HEK293 (cell line): Measurements from ENCODE around the gene IZUMO1.

Experiments
- CTCF ChIA-PET: fragments of 350-600 bp; formaldehyde crosslinking; extraction: SDS; loops from one replicate; lab custom pipeline; 2021; ENCODE audit warnings: antibody characterized with exemption; lab: Yijun Ruan, JAX
- POLR2A ChIA-PET: fragments of 300-600 bp; formaldehyde crosslinking; extraction: SDS; loops from one replicate; lab custom pipeline; 2020; ENCODE audit warnings: antibody characterized with exemption, inconsistent platforms; lab: Yijun Ruan, JAX
- H3K27ac ChIP-seq: fragments of 200-500 bp; sonication (Bioruptor generic); 2 replicates; pipeline ENCODE4 v1.5.1; 2014; ENCODE audit warnings: low read depth, low read length, control low read depth, inconsistent platforms; ENCODE audit errors: extremely low read depth
- H3K36me3 ChIP-seq, 2 experiments: fragments of 200-500 bp in 1 of 2; sonication (Bioruptor generic) in 1 of 2; 1 replicate in 1 of 2; 2 replicates in 1 of 2; pipeline ENCODE4 v1.5.1; 2014 to 2017; ENCODE audit warnings: inconsistent platforms in 2 of 2, low read length in 2 of 2; ENCODE audit not compliant: control insufficient read depth in 2 of 2, insufficient read depth in 1 of 2
- H3K4me1 ChIP-seq: fragments of 200-500 bp; sonication (Bioruptor generic); 2 replicates; pipeline ENCODE4 v1.5.1; 2014; ENCODE audit warnings: mild to moderate bottlenecking, low read length, inconsistent platforms; ENCODE audit not compliant: control insufficient read depth, insufficient read depth
- H3K4me3 ChIP-seq: 2 replicates; pipeline ENCODE4 v1.5.1; 2011; ENCODE audit warnings: low read depth, mild to moderate bottlenecking, control low read depth, low read length, moderate library complexity
- H3K9me3 ChIP-seq: fragments of 200-500 bp; sonication (Bioruptor generic); 2 replicates; pipeline ENCODE4 v1.5.1; 2014; ENCODE audit warnings: low read depth, low read length, inconsistent platforms; ENCODE audit not compliant: control insufficient read depth, insufficient read depth
- CTCF ChIP-seq: fragments of 450-650 bp; formaldehyde crosslinking; IDR thresholded peaks from 2 replicates; pipeline ENCODE4 v1.5.1; 2016; ENCODE audit warnings: missing biosample characterization, missing genetic modification characterization
- EGR2 ChIP-seq: fragments of 450-650 bp; formaldehyde crosslinking; IDR thresholded peaks from 2 replicates; pipeline ENCODE4 v1.5.1; 2016; ENCODE audit warnings: low read depth, missing biosample characterization, missing genetic modification characterization
- GLIS1 ChIP-seq: fragments of 450-650 bp; formaldehyde crosslinking; IDR thresholded peaks from 2 replicates; pipeline ENCODE4 v1.5.1; 2016; ENCODE audit warnings: missing biosample characterization, missing genetic modification characterization
- GLIS2 ChIP-seq: fragments of 450-650 bp; formaldehyde crosslinking; IDR thresholded peaks from 2 replicates; pipeline ENCODE4 v1.5.1; 2016; ENCODE audit warnings: missing biosample characterization, missing genetic modification characterization
- KLF16 ChIP-seq: fragments of 450-650 bp; formaldehyde crosslinking; IDR thresholded peaks from 2 replicates; pipeline ENCODE4 v1.5.1; 2017; ENCODE audit warnings: missing biosample characterization, missing genetic modification characterization
- KLF8 ChIP-seq: fragments of 450-650 bp; formaldehyde crosslinking; IDR thresholded peaks from 2 replicates; pipeline ENCODE4 v1.5.1; 2016; ENCODE audit warnings: missing biosample characterization, missing genetic modification characterization
- KLF9 ChIP-seq: fragments of 450-650 bp; formaldehyde crosslinking; IDR thresholded peaks from 2 replicates; pipeline ENCODE4 v1.5.1; 2016; ENCODE audit warnings: missing biosample characterization, missing genetic modification characterization, low read depth
- SALL2 ChIP-seq: fragments of 450-650 bp; formaldehyde crosslinking; IDR thresholded peaks from 2 replicates; pipeline ENCODE4 v1.5.0; 2017; ENCODE audit warnings: missing biosample characterization, mild to moderate bottlenecking, missing genetic modification characterization, borderline replicate concordance
- ZBTB11 ChIP-seq: fragments of 450-650 bp; formaldehyde crosslinking; conservative IDR thresholded peaks from 2 replicates; pipeline ENCODE4 v1.5.1; 2016; ENCODE audit warnings: low read depth, missing biosample characterization, missing genetic modification characterization
- ZBTB20 ChIP-seq: fragments of 450-650 bp; formaldehyde crosslinking; IDR thresholded peaks from 2 replicates; pipeline ENCODE4 v1.5.1; 2016; ENCODE audit warnings: missing biosample characterization, missing genetic modification characterization
- ZBTB48 ChIP-seq: fragments of 450-650 bp; formaldehyde crosslinking; IDR thresholded peaks from 2 replicates; pipeline ENCODE4 v1.5.1; 2016; ENCODE audit warnings: missing biosample characterization, missing genetic modification characterization
- ZFP69B ChIP-seq: fragments of 450-650 bp; formaldehyde crosslinking; IDR thresholded peaks from 2 replicates; pipeline ENCODE4 v1.5.1; 2016; ENCODE audit warnings: missing biosample characterization, missing genetic modification characterization
- ZNF19 ChIP-seq: fragments of 450-650 bp; formaldehyde crosslinking; IDR thresholded peaks from 2 replicates; pipeline ENCODE4; 2016; ENCODE audit warnings: missing biosample characterization, missing genetic modification characterization, low read depth
- ZNF324 ChIP-seq: fragments of 450-650 bp; formaldehyde crosslinking; IDR thresholded peaks from 2 replicates; pipeline ENCODE4 v1.5.1; 2016; ENCODE audit warnings: missing biosample characterization, missing genetic modification characterization
- ZNF362 ChIP-seq: fragments of 450-650 bp; formaldehyde crosslinking; IDR thresholded peaks from 2 replicates; pipeline ENCODE4 v1.5.1; 2016; ENCODE audit warnings: missing biosample characterization, missing genetic modification characterization
- ZNF398 ChIP-seq: fragments of 450-650 bp; formaldehyde crosslinking; IDR thresholded peaks from 2 replicates; pipeline ENCODE4 v1.5.1; 2017; ENCODE audit warnings: missing biosample characterization, missing genetic modification characterization
- ZNF488 ChIP-seq: fragments of 450-650 bp; formaldehyde crosslinking; IDR thresholded peaks from 2 replicates; pipeline ENCODE4 v1.5.1; 2016; ENCODE audit warnings: missing biosample characterization, missing genetic modification characterization
- ZNF555 ChIP-seq: fragments of 450-650 bp; formaldehyde crosslinking; conservative IDR thresholded peaks from 2 replicates; pipeline ENCODE4 v1.5.1; 2017; ENCODE audit warnings: missing biosample characterization, mild to moderate bottlenecking, missing genetic modification characterization, inconsistent platforms
- ZNF621 ChIP-seq: fragments of 450-650 bp; formaldehyde crosslinking; IDR thresholded peaks from 2 replicates; pipeline ENCODE4 v1.5.1; 2017; ENCODE audit warnings: missing biosample characterization, missing genetic modification characterization
- ZNF664 ChIP-seq: fragments of 450-650 bp; formaldehyde crosslinking; IDR thresholded peaks from 2 replicates; pipeline ENCODE4 v1.5.1; 2016; ENCODE audit warnings: missing biosample characterization, missing genetic modification characterization
- ZNF747 ChIP-seq: fragments of 450-650 bp; formaldehyde crosslinking; IDR thresholded peaks from 2 replicates; pipeline ENCODE4 v1.5.1; 2016; ENCODE audit warnings: missing biosample characterization, missing genetic modification characterization
- ZNF768 ChIP-seq: fragments of 450-650 bp; formaldehyde crosslinking; IDR thresholded peaks from 2 replicates; pipeline ENCODE4 v1.5.1; 2018; ENCODE audit warnings: missing biosample characterization, mild to moderate bottlenecking, missing genetic modification characterization
- ZSCAN23 ChIP-seq: fragments of 450-650 bp; formaldehyde crosslinking; IDR thresholded peaks from 2 replicates; pipeline ENCODE4 v1.5.1; 2016; ENCODE audit warnings: missing biosample characterization, missing genetic modification characterization
- ZXDB ChIP-seq: fragments of 450-650 bp; formaldehyde crosslinking; IDR thresholded peaks from 2 replicates; pipeline ENCODE4 v1.5.1; 2016; ENCODE audit warnings: missing biosample characterization, missing genetic modification characterization

The IZUMO1 gene

GRCh38 chr19:48737360-48737998 is 9.2 kb downstream of the IZUMO1 start (continued):
- TF ChIP-seq ZBTB11 (tag by site-specific recombination) = no peak
- TF ChIP-seq GLIS2 (tag by site-specific recombination) = no peak
- TF ChIP-seq ZNF747 (tag by site-specific recombination) = no peak
- no peak for TF ChIP-seq SALL2
- TF ChIP-seq KLF9 (tag by site-specific recombination) = peak; percentile 54; the same call in 1 of the 2 replicates
- TF ChIP-seq KLF8 (tag by site-specific recombination) = peak; percentile 39
- peak; percentile 69 for TF ChIP-seq ZBTB20 (tag by site-specific recombination)
- TF ChIP-seq ZFP69B (tag by site-specific recombination) = no peak
- no peak for TF ChIP-seq GLIS1 (tag by site-specific recombination)
- no peak for TF ChIP-seq ZNF488 (tag by site-specific recombination)
- TF ChIP-seq ZNF555 (tag by site-specific recombination) = no peak
- TF ChIP-seq CTCF = no peak
- peak; percentile 33; the same call in 1 of the 2 replicates for TF ChIP-seq EGR2 (tag by site-specific recombination)
- TF ChIP-seq ZBTB48 (tag by site-specific recombination) = no peak
- TF ChIP-seq ZXDB = no peak

- H3K4me1 ChIP-seq = peaks cover 5% of the 10 kb centered on the region
- ChIA-PET CTCF (interaction anchor here (0.5 to 0.9 kb wide), 2 partner anchors 235 to 405 kb away, joined by 3 to 5 read pairs; no protein-coding TSS in a partner anchor), POLR2A (interaction anchor here (0.6 kb wide), 1 partner anchor 1650 kb away, joined by 3 read pairs; no protein-coding TSS in a partner anchor)
- no peaks in the 10 kb centered on the region for H3K36me3 ChIP-seq
- H3K4me3 ChIP-seq = no peak overlapping the region
- no peaks in the 10 kb centered on the region for H3K9me3 ChIP-seq
- TF ChIP-seq ZNF768 = no peak
- peak; percentile 61; the same call in 1 of the 2 replicates for TF ChIP-seq KLF8 (tag by site-specific recombination)
- no peak overlapping the region for H3K27ac ChIP-seq
These were observed 11.6 kb downstream of the IZUMO1 start for GRCh38 chr19:48735031-48735615.

GRCh38 chr19:48734625-48735024 is 12.1 kb downstream of the IZUMO1 start:
- Histone ChIP-seq H3K4me1 (peaks cover 5% of the 10 kb centered on the region), H3K4me3 (no peak overlapping the region), H3K36me3 (no peaks in the 10 kb centered on the region), H3K9me3 (no peaks in the 10 kb centered on the region), H3K27ac (no peak overlapping the region)
- ChIA-PET CTCF (interaction anchor here (0.5 to 0.7 kb wide), 2 partner anchors 14 to 406 kb away, joined by 3 to 5 read pairs; no protein-coding TSS in a partner anchor), POLR2A (no interaction called here)
- TF ChIP-seq ZSCAN23 (tag by site-specific recombination) (no peak), ZNF362 (no peak), ZNF664 (tag by site-specific recombination) (no peak), ZNF324 (no peak), KLF16 (tag by site-specific recombination) (no peak), ZNF621 (tag by site-specific recombination) (no peak), ZNF19 (tag by site-specific recombination) (no peak), ZNF398 (tag by site-specific recombination) (no peak)
